SU-DHL-6 (cell line): Measurements from ENCODE around the gene GRIK4.

ENCODE experiments used
- H2AFZ ChIP-seq: fragments of 200-600 bp; sonication (generic); 2 replicates; pipeline ENCODE4 v1.6.1; 2014; ENCODE audit warnings: low read depth, mild to moderate bottlenecking, moderate library complexity, mixed read lengths, antibody characterized with exemption, low read length; ENCODE audit not compliant: severe bottlenecking
- H3F3A ChIP-seq: fragments of 200-600 bp; shearing (Covaris generic); 2 replicates; pipeline ENCODE4 v1.6.0; 2016; ENCODE audit warnings: antibody characterized with exemption, mild to moderate bottlenecking; ENCODE audit not compliant: insufficient read depth
- H3K27ac ChIP-seq: fragments of 200-600 bp; sonication (generic); 2 replicates; pipeline ENCODE4 v1.5.1; 2016; ENCODE audit warnings: low read depth, mild to moderate bottlenecking, low read length, moderate library complexity, mixed read lengths
- H3K27me3 ChIP-seq: fragments of 200-600 bp; sonication (generic), shearing (Covaris generic); 2 replicates; pipeline ENCODE4 v1.6.0; 2014; ENCODE audit warnings: mild to moderate bottlenecking, low read length
- H3K36me3 ChIP-seq: fragments of 200-600 bp; sonication (generic); 2 replicates; pipeline ENCODE4 v1.6.1; 2014; ENCODE audit warnings: mild to moderate bottlenecking, low read length, mixed read lengths
- H3K4me2 ChIP-seq: fragments of 300-600, 200-600 bp; shearing (Covaris generic), sonication (generic); 2 replicates; pipeline ENCODE4 v1.6.0; 2014; ENCODE audit warnings: low read length, low read depth, mild to moderate bottlenecking; ENCODE audit not compliant: poor library complexity, severe bottlenecking
- H3K4me3 ChIP-seq: fragments of 200-600 bp; sonication (generic); 2 replicates; pipeline ENCODE4 v1.5.1; 2014; ENCODE audit warnings: antibody characterized with exemption, low read length, mild to moderate bottlenecking, mixed read lengths; ENCODE audit not compliant: insufficient read depth, poor library complexity, severe bottlenecking
- H3K79me2 ChIP-seq: fragments of 200-600 bp; sonication (generic); 2 replicates; pipeline ENCODE4 v1.6.1; 2014; ENCODE audit warnings: mild to moderate bottlenecking, low read length, moderate library complexity; ENCODE audit not compliant: insufficient read depth
- H3K9ac ChIP-seq: fragments of 200-600 bp; sonication (generic); 2 replicates; pipeline ENCODE4 v1.7.0; 2014; ENCODE audit warnings: mild to moderate bottlenecking, low read length
- H3K9me2 ChIP-seq: fragments of 200-600 bp; sonication (generic); replicated peaks from 2 replicates; pipeline ENCODE4 v1.6.1; 2014; ENCODE audit warnings: low read length; ENCODE audit not compliant: insufficient read depth
- H3K9me3 ChIP-seq: fragments of 200-600 bp; sonication (generic); 2 replicates; pipeline ENCODE4 v1.6.1; 2014; ENCODE audit warnings: low read length, mixed read lengths; ENCODE audit not compliant: insufficient read depth
- H4K20me1 ChIP-seq: fragments of 200-600 bp; sonication (generic); 2 replicates; pipeline ENCODE4 v1.6.1; 2014; ENCODE audit warnings: low read depth, mild to moderate bottlenecking, antibody characterized with exemption, low read length, moderate library complexity, mixed read lengths
- EZH2phosphoT487 ChIP-seq: fragments of 200-600 bp; sonication (generic), shearing (Covaris generic); conservative IDR thresholded peaks from 2 replicates; pipeline ENCODE4 v1.6.1; 2018; ENCODE audit warnings: mild to moderate bottlenecking, antibody characterized with exemption, low read length, moderate library complexity, mixed read lengths
- TF ChIP-seq, protein P1 (sequence below): fragments of 200-600 bp; sonication (generic); IDR thresholded peaks from one replicate; pipeline ENCODE4 v1.5.1; 2017; ENCODE audit warnings: antibody characterized with exemption, mild to moderate bottlenecking, low read length, moderate library complexity; ENCODE audit not compliant: insufficient read depth, poor library complexity, severe bottlenecking

Gene GRIK4

DNA sequence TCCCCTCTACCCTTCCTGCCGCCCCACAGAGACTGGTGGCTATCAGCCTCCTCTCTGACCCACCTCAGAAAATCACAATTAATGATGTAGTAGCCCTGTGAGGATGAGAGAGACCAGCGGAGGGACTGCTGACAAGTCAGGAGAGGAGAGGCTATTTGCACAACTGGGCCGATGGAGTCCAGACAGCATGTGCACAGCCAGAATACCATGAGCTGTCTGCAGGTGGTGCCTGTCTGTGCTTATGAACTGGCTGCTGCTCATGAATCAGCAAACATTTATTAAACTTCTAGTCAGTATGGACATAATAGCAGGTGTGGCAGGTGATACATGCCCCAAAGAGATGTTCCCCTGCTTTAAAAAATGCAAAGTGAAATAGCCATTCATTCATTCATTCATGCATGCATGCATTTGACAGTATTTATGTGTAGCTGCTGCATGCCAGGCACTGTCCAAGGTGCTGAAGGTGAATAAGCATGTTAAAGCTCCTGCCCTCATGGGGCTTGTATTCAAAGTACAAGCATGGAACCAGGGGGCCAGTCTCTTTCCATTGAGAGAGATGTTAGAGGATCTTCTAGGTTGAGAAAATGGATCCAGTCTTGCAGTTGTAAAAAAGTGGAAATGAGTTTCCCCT lies 141.3 kb downstream of the GRIK4 start:
- no peak overlapping the region for H3K4me3 ChIP-seq

DNA sequence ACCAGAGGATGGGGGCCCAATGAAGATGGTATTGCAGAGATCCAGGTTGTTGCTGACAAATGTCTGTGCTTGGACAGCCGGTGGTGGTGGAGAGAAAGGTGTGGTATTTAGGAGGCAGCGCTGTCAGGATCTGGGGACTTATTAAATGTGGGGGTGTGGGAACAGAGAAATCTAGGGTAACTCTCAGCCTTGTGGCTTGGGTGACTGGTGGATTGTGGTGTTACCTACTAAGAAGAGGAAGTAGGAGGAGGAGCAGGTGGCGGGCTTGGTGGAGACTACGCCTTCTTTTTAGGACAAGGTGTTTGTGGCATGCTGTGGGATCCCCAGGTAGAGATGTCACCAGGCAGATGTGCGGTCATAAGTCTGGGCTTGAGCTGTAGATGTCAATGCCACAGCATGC lies 144.0 kb downstream of the GRIK4 start:
- no peaks in the 10 kb centered on the region for H3F3A ChIP-seq
- no peaks in the 10 kb centered on the region for H3K9me2 ChIP-seq
- no peak overlapping the region for H3K9ac ChIP-seq
- H3K4me2 ChIP-seq = no peak overlapping the region
- no peaks in the 10 kb centered on the region for H3K9me3 ChIP-seq
- no peak for TF ChIP-seq EZH2phosphoT487
- TF ChIP-seq, protein P1, sequence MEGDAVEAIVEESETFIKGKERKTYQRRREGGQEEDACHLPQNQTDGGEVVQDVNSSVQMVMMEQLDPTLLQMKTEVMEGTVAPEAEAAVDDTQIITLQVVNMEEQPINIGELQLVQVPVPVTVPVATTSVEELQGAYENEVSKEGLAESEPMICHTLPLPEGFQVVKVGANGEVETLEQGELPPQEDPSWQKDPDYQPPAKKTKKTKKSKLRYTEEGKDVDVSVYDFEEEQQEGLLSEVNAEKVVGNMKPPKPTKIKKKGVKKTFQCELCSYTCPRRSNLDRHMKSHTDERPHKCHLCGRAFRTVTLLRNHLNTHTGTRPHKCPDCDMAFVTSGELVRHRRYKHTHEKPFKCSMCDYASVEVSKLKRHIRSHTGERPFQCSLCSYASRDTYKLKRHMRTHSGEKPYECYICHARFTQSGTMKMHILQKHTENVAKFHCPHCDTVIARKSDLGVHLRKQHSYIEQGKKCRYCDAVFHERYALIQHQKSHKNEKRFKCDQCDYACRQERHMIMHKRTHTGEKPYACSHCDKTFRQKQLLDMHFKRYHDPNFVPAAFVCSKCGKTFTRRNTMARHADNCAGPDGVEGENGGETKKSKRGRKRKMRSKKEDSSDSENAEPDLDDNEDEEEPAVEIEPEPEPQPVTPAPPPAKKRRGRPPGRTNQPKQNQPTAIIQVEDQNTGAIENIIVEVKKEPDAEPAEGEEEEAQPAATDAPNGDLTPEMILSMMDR = no peak
- no peaks in the 10 kb centered on the region for H4K20me1 ChIP-seq
- H3K27ac ChIP-seq = no peak overlapping the region
- H3K4me3 ChIP-seq = no peak overlapping the region
- no peaks in the 10 kb centered on the region for H3K79me2 ChIP-seq
- H2AFZ ChIP-seq = no peak overlapping the region
- no peaks in the 10 kb centered on the region for H3K36me3 ChIP-seq
- no peaks in the 10 kb centered on the region for H3K27me3 ChIP-seq

More for the DNA sequence above, 141.3 kb downstream of the GRIK4 start:
- no peaks in the 10 kb centered on the region for H4K20me1 ChIP-seq
- no peaks in the 10 kb centered on the region for H3F3A ChIP-seq
- no peak overlapping the region for H3K4me2 ChIP-seq
- no peaks in the 10 kb centered on the region for H3K9me3 ChIP-seq
- no peak overlapping the region for H3K9ac ChIP-seq
- no peak overlapping the region for H3K27ac ChIP-seq
- H3K79me2 ChIP-seq = no peaks in the 10 kb centered on the region
- H3K36me3 ChIP-seq = no peaks in the 10 kb centered on the region
- no peak overlapping the region for H2AFZ ChIP-seq
- no peak for TF ChIP-seq EZH2phosphoT487
- TF ChIP-seq, protein P1 = no peak
- no peaks in the 10 kb centered on the region for H3K9me2 ChIP-seq
- no peaks in the 10 kb centered on the region for H3K27me3 ChIP-seq

DNA sequence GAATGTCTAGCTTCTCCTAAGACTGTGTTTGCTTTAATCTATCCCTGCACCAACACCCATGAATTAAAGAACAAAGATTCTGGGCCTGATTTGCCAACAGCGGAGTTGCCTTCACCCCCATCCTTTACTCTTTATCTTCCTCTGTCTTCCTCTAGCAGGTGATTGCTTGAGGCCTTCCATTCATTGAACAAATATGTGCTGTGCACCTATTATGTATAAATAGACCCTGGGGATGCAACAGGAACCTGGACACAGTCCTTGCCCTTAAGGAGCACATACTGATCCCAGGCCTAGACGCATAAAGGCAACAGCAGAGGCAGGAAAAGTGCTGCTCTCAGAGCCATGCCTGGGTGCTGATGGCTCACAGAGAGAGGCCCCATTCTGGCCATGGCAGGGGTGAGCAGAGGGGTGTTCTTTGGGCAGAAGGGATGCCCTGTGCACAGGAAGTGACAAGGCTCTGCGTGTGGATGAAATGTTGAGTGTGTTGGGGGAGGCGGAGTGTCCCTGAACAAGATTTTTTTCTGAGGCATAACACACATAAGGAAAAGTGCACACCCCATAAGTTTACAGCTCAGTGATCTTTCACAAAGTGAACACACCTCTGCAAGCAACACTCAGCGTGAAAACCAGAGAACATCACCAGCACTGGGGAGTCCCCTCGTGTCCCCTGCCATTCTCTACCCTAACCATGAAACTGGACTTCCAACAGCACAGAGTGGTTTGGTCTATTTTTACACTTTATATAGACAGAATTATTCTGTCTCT lies 145.9 kb downstream of the GRIK4 start:
- H2AFZ ChIP-seq = no peak overlapping the region
- H3K36me3 ChIP-seq = no peaks in the 10 kb centered on the region
- H3K9me3 ChIP-seq = no peaks in the 10 kb centered on the region
- no peak overlapping the region for H3K4me3 ChIP-seq
- no peaks in the 10 kb centered on the region for H3K27me3 ChIP-seq
- H3K27ac ChIP-seq = no peak overlapping the region
- no peaks in the 10 kb centered on the region for H3K79me2 ChIP-seq
- H3F3A ChIP-seq = no peaks in the 10 kb centered on the region
- H3K9me2 ChIP-seq = no peaks in the 10 kb centered on the region
- no peak overlapping the region for H3K9ac ChIP-seq
- H3K4me2 ChIP-seq = no peak overlapping the region
- TF ChIP-seq EZH2phosphoT487 = no peak
- TF ChIP-seq, protein P1 = no peak
- no peaks in the 10 kb centered on the region for H4K20me1 ChIP-seq
